Omental fat pad (tissue), 4 donors: ENCODE measurements around the gene FBXL15. TPM values are rescaled to one million over a fixed set of nuclear protein-coding genes. Genes with fewer than 3 reads are reported as not detected.

Experiments used
- ATAC-seq: fragments of 150-250 bp; one replicate; pipeline ENCODE4 v1.9.1; 2016; ENCODE audit warnings: mild to moderate bottlenecking, moderate library complexity; ENCODE audit not compliant: low FRiP score
- DNase-seq: peaks from one replicate; pipeline ENCODE4 v3.0.0-alpha.2; 2019; ENCODE audit warnings: low spot score
- CTCF ChIP-seq, 3 donors: fragments of 450-650 bp; IDR thresholded peaks; one replicate each; pipeline ENCODE4 v1.5.1; 2016 to 2017; ENCODE audit warnings: antibody characterized with exemption in 3 of 3, mild to moderate bottlenecking in 3 of 3, moderate library complexity in 2 of 3
- total RNA-seq, 4 donors: library from RNA; depleted of rRNA; stranded (reverse); fragments of >200 nt; gene quantifications; one replicate each; pipeline ENCODE4 v1.1.0, GENCODE V29; 2016

Gene FBXL15
- total RNA-seq, 4 donors from 2014 or later: 11.7 to 16.8 (median 15.0) TPM

GRCh38 chr10:102435133-102435497, 14.5 kb downstream of the FBXL15 start:
- TF ChIP-seq CTCF (IDR thresholded peaks at IDR 0.05): no peak
- DNase-seq (no peak), ATAC-seq (no peak)

- ATAC-seq (peak; percentile 25), DNase-seq (no peak)
- no peak for TF ChIP-seq CTCF (IDR thresholded peaks at IDR 0.05)
Measured at GRCh38 chr10:102435529-102436233, 15.0 kb downstream of the FBXL15 start.

- no peak for DNase-seq
- TF ChIP-seq CTCF (IDR thresholded peaks at IDR 0.05): no peak
- no peak for ATAC-seq
Measured at GRCh38 chr10:102436312-102436711, 15.7 kb downstream of the FBXL15 start.

GRCh38 chr10:102437515-102437914, 16.9 kb downstream of the FBXL15 start:
- TF ChIP-seq CTCF (IDR thresholded peaks at IDR 0.05): no peak
- ATAC-seq: no peak

GRCh38 chr10:102438374-102438773, 17.7 kb downstream of the FBXL15 start:
- ATAC-seq: no peak
- no peak for TF ChIP-seq CTCF (IDR thresholded peaks at IDR 0.05)

More at GRCh38 chr10:102437515-102437914, 16.9 kb downstream of the FBXL15 start:
- no peak for DNase-seq

GRCh38 chr10:102444851-102445250, 24.2 kb downstream of the FBXL15 start:
- no peak for TF ChIP-seq CTCF (IDR thresholded peaks at IDR 0.05)
- no peak for DNase-seq
- no peak for ATAC-seq

More at GRCh38 chr10:102438374-102438773, 17.7 kb downstream of the FBXL15 start:
- DNase-seq: no peak
